Measurements from ENCODE around the gene ASCL5.

DNA sequence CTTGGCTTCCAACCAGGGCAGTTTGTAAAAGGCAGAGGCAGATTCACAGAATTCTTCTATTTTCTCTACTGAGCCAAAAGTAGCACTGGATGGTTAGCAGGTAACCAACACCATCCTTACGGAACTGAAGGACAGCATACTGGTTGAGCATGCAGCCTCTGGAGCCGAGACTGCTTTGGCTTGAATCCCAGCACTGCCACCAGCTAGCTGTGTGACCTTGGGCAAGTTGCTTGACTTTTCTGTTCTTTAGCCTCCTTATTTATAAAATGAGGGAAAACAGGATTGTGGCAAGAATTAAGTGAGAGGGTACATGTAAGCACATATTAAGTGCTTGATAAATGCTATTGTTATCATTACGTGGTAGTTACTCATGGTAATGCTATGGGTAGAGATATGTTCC, 34.2 kb downstream of the ASCL5 start:
- TF ChIP-seq, protein P1, sequence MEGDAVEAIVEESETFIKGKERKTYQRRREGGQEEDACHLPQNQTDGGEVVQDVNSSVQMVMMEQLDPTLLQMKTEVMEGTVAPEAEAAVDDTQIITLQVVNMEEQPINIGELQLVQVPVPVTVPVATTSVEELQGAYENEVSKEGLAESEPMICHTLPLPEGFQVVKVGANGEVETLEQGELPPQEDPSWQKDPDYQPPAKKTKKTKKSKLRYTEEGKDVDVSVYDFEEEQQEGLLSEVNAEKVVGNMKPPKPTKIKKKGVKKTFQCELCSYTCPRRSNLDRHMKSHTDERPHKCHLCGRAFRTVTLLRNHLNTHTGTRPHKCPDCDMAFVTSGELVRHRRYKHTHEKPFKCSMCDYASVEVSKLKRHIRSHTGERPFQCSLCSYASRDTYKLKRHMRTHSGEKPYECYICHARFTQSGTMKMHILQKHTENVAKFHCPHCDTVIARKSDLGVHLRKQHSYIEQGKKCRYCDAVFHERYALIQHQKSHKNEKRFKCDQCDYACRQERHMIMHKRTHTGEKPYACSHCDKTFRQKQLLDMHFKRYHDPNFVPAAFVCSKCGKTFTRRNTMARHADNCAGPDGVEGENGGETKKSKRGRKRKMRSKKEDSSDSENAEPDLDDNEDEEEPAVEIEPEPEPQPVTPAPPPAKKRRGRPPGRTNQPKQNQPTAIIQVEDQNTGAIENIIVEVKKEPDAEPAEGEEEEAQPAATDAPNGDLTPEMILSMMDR (IDR thresholded peaks at IDR 0.05; ENCODE audit: low read length): no peak
- TF ChIP-seq EZH2 (optimal IDR thresholded peaks at IDR 0.05; ENCODE audit: low read depth, low read length): no peak
